ENCODE data around the gene SHLD2.
"Not testable (repeated sequence)": the region's sequence is repeated elsewhere in the genome, so short reads cannot be mapped to it uniquely, and the experiment has no call there.

The SHLD2 gene

DNA sequence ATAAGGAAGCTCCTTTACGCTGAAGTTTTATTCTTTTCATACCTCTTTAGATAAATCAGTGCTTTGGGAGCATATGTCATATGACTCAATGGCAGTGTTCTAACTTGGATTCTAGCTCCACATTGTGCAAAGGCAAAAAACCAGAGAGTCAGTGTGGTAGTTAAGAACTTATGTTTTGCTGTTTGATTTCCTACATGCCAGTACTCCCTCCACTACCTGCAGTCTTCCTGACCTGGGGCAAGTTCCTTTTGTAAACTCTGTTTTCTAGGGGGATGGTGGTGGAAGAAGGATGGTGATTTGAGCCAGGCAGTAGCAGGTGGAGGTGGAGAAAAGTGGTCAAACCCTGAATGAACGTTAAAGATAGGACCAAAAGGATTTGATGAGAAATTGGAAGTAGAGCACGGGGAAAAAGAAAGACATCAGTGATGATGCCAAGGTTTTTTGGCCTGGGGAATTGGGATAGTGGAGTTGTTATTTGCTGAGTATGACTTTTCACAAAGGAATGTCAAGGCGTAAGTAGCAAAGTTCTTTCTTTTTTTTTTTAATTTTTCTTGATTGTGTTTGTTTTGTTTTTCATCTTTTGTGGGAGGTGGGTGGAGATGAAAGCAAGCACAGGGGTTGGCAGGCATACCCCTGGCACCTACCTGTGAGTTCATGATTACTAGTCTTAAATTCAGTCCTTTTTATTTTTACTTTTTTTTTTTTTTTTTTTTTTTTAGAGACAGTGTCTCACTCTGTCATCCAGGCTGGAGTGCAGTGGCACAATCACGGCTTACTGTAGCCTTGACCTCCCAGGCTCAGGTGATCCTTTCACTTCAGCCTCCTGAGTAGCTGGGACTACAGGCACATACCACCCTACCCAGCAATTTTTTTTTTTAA, 47.5 kb downstream of the SHLD2 start:
- DNase-seq (ENCODE audit: low read depth in 2 of 3, low spot score in 2 of 3), result not testable (repeated sequence)

DNA sequence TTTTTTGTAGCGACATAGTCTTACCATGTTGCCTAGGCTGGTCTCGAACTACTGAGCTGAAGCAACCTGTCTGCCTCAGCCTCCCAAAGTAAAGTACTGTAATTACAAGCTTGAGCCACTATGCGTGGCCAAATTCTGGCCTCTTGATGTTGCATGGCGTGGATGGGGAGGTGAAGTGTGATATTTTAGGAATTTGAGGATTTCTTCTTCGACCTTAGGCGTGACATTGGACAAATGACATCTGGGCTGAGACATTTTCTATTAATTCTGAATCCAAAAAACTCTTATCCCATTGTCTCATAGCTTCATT, 48.1 kb downstream of the SHLD2 start:
- DNase-seq (ENCODE audit: low read depth in 2 of 3, low spot score in 2 of 3), result not testable (repeated sequence)

DNA sequence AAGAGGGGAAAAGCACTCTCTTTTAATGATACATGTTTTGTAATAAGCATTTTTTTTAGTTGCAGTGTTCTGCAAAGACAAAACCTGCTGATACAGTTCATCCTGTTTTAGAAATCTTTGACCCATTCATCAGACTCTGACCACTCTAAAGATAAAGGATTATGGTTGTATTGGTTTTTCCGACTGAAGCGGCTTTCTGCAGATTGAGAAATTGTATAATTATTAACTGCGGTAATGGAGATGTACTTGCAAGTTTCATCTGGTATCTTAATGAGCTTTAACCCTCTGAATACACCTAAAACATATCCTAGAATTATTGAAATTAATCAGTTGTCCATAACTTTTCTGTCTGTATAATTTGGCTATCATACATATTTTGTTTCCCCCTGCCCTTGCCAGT, 50.6 kb downstream of the SHLD2 start:
- DNase-seq (ENCODE audit: low read depth in 2 of 3, low spot score in 2 of 3), result not testable (repeated sequence)

DNA sequence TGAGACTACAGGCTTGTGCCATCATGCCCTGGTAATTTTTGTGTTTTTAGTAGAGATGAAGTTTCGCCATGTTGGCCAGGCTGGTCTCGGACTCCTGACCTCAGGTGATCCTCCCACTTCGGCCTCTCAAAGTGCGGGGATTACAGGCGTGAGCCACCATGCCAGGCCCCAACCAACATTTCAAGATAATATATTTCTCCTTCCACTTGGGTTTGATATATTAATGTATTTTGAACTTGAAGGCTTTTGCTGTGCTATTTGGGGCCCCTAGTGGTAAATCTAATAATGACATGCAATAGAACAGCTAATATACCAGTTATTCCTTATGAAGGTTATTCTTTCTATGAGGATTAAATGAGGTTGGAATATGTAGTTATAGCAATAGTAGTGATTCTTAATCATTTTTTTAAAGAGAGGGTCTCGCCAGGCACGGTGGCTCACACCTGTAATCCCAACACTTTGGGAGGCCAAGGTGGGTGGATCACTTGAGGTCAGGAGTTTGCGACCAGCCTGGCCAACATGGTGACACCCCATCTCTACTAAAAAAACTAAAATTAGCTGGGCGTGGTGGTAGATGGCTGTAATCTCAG, 54.1 kb downstream of the SHLD2 start:
- not testable (repeated sequence) for DNase-seq (ENCODE audit: low read depth in 2 of 3, low spot score in 2 of 3)

DNA sequence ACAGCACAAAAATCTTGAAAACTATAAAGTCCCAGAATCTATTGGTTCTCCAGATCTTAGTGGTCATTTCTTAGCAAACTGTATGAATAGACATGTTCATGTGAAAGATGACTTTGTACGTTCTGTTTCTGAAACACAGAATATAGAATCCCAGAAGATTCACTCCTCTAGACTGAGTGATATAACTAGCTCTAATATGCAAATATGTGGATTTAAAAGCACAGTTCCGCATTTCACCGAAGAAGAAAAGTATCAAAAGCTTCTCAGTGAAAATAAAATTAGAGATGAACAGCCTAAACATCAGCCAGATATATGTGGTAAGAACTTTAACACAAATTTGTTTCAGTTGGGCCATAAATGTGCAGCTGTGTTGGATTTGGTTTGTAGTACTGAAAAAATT, 56.5 kb downstream of the SHLD2 start:
- DNase-seq (ENCODE audit: low read depth in 2 of 3, low spot score in 2 of 3), result not testable (repeated sequence)

DNA sequence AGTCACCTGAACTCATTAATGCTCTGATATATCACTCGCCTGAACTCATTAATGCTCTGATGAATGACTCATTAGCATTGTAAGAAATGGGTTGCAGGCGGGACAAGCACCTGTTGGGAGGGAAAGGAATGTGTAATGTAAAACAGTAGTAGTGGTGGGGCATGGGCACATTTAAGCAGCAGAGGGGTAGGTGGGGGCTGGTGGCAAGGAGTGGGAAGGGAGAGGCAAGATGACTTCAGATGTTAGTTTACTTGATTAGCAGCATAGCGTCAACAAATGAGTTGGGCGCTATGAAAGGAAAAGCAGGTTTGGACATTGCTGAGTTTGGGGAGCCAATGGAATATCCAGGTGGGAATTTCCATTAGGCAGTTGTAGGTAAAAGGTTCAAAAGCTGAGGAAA, 61.8 kb downstream of the SHLD2 start:
- not testable (repeated sequence) for DNase-seq (ENCODE audit: low read depth in 2 of 3, low spot score in 2 of 3)

DNA sequence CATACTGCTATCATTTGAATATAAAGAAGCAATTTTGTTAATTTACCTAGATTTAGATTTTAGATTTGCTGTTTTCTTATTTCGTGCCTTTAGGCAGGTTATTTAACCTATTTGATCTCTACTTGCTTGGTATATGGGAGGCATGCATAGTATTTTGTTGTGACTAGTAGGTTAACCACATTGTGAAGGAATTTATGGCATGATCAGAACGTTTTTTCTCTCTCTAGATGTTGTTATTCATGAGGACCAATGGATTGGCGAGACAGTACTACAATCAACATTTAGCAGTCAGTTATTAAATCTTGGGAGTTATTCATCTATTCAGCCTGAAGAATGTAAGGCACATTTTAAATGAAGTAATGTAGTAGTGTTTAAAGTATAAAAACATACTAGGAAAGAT, 62.8 kb downstream of the SHLD2 start:
- not testable (repeated sequence) for DNase-seq (ENCODE audit: low read depth in 2 of 3, low spot score in 2 of 3)

DNA sequence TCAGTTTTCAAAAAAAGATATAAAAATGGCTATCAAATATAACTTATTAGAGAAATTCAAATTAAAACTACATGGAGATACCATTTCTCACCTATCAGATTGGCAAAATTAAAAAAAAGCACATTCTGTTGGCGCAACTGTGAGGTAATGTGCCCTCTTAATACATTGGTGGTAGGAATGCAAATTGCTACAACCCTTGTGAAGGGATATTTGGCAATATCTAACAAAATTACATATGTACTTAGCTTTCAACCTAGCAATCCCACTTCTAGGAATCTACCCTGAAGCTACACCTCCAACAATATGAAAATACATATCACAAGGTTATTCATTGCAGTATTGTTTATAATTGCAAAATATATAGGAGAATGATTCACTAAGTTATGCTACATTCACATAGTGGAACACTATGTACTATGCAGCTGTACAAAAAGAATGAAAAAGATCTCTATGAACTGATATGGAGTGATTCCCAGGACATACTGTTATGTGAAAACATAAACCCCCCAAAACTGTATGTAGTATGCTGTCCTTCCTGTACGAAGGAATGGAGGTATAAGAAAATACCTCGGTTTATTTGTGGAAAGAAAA, 67.8 kb downstream of the SHLD2 start:
- DNase-seq (ENCODE audit: low read depth in 2 of 3, low spot score in 2 of 3), result not testable (repeated sequence)

DNA sequence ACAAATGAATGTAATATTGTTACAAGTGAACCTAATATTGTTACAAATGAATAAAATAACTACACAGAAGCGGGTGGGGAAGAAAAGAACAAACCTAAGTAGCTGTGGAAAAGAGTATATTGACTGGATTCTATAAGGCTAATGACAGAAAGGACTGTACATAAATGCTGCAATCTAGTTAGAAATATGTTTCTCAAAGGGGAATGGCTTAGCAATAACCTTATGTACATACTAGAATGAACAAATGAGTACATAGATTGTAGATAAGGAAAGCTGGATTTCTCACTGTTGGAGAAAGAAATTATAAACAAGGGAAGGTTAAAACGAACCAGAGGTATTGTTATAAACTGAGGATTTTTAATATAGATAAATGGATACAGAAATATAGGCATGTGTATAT, 68.4 kb downstream of the SHLD2 start:
- not testable (repeated sequence) for DNase-seq (ENCODE audit: low read depth in 2 of 3, low spot score in 2 of 3)

DNA sequence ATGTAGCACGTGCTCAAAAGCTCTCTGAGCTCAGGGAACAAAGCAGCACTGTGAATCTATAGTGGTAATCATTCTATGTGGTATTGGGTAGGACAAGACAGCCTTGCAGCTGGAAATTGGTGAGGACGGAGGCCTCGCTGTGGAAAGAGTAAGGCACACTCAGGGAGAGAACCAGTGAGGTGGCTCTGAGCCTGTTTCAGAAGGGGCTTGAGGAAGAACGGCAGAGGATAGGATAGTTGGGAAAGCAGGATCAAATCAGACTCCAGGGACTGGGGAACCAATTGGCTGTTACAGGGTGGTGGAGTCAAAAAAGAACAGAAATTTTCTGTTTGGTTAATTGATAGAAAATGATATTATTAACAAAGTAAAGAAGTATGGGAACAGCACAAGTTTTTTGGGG, 74.9 kb downstream of the SHLD2 start:
- DNase-seq (ENCODE audit: low read depth in 2 of 3, low spot score in 2 of 3), result not testable (repeated sequence)

DNA sequence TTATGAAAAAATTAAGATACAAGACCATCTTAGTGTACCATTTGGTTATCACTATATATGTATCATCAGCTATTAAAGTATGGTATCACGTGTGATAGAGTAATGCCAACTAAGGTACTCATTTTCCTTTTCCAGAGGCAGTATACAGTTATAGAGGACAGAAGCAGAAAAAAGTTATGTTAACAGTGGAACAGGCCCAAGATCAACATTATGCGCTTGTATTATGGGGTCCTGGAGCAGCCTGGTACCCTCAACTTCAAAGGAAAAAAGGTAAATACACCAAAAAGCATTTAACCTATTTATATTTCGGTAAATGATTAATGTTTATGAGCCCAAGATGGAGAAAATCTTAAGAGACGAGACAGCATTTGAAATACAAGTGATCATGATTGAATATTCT, 75.7 kb downstream of the SHLD2 start:
- not testable (repeated sequence) for DNase-seq (ENCODE audit: low read depth in 2 of 3, low spot score in 2 of 3)

DNA sequence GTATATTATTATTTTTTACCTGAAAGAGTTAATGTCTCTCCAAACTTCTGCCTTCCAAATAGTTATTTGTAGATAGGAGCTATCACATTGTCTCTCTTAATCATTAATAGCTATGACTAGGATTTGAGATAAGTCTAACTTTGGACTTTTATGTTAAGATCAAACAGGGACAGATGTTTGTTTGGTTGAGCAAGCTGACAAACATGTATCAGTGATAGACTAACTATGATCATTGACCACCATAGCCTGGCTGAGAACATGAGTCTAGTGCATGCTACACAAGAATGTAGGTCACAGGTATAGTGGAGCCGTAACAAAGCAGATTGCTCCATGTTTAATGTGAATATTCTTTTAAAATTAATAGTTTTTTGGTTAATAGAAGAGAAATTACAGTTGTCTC, 76.7 kb downstream of the SHLD2 start:
- DNase-seq (ENCODE audit: low read depth in 2 of 3, low spot score in 2 of 3), result not testable (repeated sequence)

DNA sequence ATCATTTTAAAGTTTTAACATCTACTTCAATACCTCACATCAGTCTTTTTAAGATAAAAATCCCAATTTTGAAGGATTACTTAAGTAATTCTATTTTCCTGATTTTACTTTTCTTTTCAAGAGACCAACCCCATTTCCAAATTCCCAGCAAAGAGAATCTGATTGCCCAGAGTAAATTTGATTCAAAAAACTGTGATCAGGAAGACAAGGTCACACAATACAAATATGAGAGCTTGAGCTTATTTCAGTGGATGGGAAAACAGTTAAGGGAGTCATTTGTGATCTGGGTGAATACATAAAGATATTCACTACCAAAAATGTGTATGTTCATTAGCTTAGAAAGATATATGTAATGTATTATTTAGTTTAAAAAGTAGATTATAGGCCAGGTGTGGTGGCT, 77.2 kb downstream of the SHLD2 start:
- DNase-seq (ENCODE audit: low read depth in 2 of 3, low spot score in 2 of 3), result not testable (repeated sequence)

DNA sequence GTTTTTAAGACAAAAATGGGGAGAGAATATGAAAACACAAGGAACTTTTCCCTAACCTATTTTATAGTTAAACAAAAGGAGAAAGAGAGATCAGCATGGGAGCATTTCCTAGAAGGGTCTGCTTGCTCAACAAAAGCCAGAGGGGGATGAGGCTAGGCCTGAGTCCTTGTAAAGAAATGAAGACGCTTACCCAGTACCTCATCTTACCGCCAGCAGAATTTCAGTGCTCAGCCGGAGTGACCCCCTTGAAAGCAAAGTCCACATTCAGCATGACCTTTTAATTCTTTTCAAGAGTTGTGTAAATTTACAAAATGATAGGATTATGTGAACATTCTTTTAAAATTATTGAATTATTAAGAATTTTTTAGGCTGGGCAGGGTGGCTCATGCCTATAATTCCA, 82.6 kb downstream of the SHLD2 start:
- not testable (repeated sequence) for DNase-seq (ENCODE audit: low read depth in 2 of 3, low spot score in 2 of 3)

DNA sequence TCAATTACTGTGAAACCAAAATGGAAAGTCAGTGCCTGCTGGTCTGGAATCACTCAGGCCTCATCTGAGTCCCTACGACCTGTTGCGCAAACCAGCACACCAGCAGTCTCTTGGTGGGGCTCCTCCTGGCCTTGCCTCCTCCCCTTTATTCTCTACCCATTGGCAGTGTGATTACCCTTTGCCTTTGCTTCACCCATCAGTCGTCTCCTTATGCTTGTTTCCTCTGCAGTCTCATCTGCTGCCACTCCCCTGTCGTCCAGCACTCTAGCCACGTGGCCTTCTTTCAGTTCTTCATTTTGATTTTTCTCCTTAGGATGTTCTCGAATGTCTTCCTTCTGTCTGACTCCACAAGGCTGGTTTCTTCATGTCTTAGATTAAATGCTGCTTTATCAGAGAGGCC, 89.4 kb downstream of the SHLD2 start:
- DNase-seq (ENCODE audit: low read depth in 2 of 3, low spot score in 2 of 3), result not testable (repeated sequence)

DNA sequence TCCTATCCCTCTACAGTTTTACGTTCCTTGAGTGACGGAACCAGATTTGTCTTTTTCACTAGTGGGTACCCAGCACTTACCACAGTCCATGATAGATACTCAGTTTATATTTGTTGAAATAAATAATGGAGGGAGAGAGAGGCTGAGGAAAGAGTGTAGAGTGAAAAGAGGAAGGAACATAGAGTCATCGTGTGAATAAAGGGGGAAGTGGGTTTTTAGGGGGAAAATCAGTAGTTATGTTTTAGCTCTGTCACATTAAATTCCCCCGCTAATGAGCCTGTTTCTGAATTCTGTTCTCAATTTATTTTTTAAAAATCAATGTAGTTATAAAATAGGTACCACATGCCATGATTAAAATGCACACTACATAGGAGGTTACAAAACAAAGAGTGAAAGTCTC, 91.0 kb downstream of the SHLD2 start:
- not testable (repeated sequence) for DNase-seq (ENCODE audit: low read depth in 2 of 3, low spot score in 2 of 3)

DNA sequence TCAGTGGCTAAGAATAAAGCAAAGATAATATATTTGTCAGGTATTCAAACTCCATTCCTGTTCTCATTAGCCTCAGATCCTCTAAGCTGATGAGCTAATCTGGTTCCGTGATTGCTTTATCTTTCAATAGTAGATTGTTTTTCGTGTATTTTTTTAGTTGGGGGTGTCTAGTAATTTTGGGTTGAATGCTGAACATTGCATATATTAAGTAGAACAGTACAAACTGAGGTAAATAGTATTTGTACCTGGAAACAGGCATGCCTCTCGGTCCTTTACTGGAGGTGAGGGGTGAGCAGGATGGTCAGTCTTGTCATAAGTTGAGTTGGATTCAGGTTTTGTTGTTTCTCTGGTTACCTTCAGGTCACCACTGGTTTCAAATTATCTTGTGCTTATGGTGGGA, 92.6 kb downstream of the SHLD2 start:
- DNase-seq (ENCODE audit: low read depth in 2 of 3, low spot score in 2 of 3), result not testable (repeated sequence)

DNA sequence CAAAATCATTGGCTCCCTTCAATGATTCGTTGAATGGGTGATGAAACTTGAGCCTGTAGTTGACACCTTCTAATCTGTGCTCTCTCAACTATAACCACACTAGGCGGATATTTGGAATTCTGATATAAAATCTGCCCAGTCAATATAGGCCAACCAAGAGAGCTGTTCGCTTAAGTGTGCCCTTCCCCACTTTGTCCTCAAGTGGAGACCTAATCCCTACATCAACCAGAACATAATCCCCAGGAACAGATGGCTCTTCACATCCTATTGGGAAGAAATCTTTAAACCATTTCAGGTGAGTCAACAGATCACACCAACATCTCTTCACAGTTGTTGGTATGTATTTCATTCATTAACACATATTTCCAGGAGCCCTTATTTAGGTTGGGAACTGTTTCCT, 96.8 kb downstream of the SHLD2 start:
- not testable (repeated sequence) for DNase-seq (ENCODE audit: low read depth in 2 of 3, low spot score in 2 of 3)

DNA sequence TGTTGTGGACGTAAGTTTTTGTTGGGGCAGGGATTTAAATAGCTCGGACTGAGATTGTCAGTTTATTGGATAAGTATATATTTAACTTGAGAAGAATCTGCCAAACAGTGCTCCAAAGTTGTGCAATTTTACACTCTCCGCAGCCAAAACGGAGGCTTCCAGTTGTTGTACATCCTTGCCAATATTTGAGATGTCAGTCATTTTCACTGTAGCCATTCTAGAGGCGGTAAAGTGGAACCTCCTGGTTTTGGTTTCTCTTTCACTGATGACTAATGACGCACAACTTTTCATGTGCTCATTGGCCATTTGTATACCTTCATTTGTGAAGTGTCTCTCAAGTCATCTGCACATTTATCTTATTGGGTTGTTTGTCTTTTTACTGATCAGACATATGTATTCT, 105.9 kb downstream of the SHLD2 start:
- DNase-seq (ENCODE audit: low read depth in 2 of 3, low spot score in 2 of 3), result not testable (repeated sequence)

DNA sequence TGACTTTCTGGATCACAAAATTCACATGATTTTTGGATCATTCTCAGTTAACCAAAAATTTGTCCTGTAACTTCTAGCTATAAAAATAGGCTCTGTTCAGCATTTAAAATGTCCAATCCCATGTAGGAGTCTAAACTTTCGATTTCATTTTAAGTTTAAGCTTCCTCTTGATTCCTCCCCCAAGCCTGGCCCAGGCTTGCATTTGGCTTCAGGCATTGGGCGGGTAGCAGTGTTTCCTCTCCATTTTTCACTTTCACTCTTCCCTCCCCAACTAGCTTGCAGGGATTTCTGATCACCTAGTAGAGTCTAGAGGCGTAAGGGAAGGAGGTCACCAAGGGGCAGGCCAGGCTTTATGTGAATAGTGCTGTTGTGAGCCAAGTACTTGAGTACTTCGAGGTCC, 109.8 kb downstream of the SHLD2 start:
- not testable (repeated sequence) for DNase-seq (ENCODE audit: low read depth in 2 of 3, low spot score in 2 of 3)

DNA sequence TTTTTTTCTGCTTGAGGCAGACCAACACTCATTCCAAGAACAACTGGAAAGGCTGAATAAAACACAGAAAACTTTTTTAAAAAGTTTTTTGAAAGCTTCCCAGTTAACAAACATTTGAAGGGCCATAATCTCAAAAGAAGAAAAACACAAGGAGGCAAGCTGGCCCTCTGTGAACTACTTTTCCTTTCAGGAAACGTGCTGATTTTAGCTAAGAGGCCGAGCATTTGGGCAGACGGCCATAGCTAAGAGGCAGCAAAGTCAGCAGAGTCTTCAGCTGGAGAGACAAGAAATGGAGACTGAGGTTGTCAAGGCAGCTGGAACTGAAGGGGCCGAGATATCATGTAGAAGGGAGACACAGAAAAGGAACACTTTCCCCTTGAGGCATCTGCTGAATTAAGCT, 111.9 kb downstream of the SHLD2 start:
- not testable (repeated sequence) for DNase-seq (ENCODE audit: low read depth in 2 of 3, low spot score in 2 of 3)

DNA sequence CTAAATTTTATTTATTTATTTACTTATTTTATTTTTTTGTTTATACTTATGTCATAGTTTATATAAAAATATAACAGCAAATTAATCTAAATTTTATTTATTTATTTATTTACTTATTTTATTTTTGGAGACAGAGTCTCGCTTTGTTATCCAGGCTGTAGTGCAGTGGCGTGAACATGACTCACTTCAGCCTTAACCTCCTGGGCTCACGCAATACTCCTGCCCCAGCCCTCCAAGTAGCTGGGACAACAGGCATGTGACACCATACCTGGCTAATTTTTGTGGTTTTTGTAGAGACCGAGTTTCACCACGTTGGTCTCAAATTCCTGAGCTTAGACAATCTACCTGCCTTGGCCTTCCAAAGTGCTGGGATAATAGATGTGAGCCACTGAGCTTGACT, 115.3 kb downstream of the SHLD2 start:
- not testable (repeated sequence) for DNase-seq (ENCODE audit: low read depth in 2 of 3, low spot score in 2 of 3)

Data from activated CD8-positive, alpha-beta memory T cell treated with anti-CD3 and anti-CD28 coated beads for 48 hours (primary cell).